GM18870 (cell line): ENCODE data around the gene CAB39.
"Not testable (repeated sequence)": the region's sequence is repeated elsewhere in the genome, so short reads cannot be mapped to it uniquely, and the experiment has no call there.

Experiments used
- ATAC-seq: cut with Tn5 transposase; IDR thresholded peaks from one replicate; pipeline ENCODE4 v1.9.1; 2021; ENCODE audit warnings: moderate library complexity; ENCODE audit not compliant: unreplicated experiment

Gene CAB39

GRCh38 chr2:230682546-230682945 lies 30.1 kb upstream of the CAB39 start:
- no peak for ATAC-seq

- ATAC-seq: no peak
These were observed 28.1 kb upstream of the CAB39 start for GRCh38 chr2:230684270-230685168.

DNA sequence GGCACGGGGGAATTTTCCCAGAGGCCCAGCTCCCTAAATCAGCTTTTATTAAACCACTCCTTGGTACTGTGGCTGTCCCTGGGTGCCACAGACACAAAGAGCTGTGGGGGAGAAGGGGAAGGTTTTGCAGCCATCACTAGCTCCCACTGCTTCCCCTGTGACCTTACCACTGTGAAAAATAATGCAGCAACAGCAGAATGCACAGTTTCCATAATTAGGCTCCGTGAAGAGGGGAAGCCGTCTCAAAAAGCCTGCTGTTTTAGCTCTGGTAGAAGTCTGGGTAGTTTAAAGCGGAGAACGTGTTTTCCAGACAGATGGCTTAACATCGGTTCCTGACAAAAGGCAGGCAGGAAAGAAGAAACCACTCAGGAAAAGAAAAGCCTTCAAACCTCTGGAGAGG lies 27.5 kb upstream of the CAB39 start:
- ATAC-seq: no peak

GRCh38 chr2:230687498-230687897 lies 25.1 kb upstream of the CAB39 start:
- ATAC-seq: no peak

GRCh38 chr2:230688490-230688889 lies 24.2 kb upstream of the CAB39 start:
- no peak for ATAC-seq

GRCh38 chr2:230690439-230690838 lies 22.2 kb upstream of the CAB39 start:
- ATAC-seq: no peak

DNA sequence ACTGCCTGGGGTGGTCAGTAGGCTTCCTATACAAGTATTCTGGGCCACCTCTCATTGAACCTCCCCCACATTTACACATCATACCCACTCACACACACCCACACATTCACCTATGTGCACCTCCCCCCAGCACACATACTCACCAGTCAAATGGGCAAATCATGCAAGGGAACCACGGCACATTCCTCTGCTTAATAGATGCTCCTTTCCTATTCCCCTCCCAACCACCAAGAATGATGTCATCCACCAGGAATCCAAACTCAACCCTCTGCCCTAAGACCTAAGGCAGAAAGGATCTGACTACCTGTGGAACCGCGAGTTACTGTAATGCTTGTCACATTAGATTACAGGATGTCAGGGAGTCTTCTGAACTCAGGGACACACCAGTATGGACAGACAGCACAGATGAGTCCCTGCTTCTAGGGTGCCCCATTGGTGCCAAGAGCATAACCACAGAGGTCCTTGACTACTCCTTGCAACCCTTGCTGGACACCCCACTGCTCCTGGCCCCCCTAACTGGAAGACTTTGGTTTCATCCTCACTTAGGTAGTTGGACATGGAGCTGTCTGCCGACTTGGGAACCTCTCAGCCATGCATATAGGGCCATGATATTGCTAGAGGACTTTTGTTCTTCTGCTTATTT lies 21.5 kb upstream of the CAB39 start:
- no peak for ATAC-seq

DNA sequence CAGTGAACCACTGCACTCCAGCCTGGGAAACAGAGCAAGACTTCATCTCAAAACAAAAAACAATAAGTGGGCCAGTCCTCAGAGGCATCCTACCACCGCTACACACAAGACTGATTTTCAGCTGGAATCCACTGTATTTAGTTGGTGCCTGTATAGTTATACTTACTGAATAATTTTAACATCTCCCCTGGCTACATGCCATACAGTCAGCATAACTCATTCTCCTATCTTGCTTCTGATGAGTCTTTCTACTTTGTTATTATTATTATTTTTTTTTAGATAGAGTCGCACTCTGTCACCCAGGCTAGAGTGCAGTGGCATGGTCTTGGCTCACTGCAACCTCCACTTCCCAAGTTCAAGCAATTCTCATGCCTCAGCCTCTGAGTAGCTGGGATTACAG lies 19.9 kb upstream of the CAB39 start:
- ATAC-seq: no peak

DNA sequence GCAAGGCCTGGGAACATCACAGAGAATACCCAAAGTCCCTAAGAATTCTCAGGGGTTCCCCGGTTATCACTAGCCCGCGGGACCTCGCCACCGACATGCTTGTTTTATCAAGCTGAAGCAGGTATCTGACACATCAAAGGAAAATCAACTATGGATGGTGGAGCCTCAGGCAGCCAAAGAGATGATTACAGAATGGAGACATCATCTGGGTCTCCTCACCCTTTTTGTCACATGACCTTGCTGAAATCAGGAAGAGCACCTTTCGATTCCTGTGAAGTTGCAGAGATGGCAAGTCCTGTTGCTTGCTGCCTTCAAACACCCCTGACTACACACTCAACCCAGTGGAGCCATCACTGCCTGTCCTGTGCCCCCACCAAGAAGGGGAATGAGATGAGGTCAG lies 19.2 kb upstream of the CAB39 start:
- ATAC-seq: no peak

- no peak for ATAC-seq
These were observed 18.4 kb upstream of the CAB39 start for GRCh38 chr2:230694241-230694640.

DNA sequence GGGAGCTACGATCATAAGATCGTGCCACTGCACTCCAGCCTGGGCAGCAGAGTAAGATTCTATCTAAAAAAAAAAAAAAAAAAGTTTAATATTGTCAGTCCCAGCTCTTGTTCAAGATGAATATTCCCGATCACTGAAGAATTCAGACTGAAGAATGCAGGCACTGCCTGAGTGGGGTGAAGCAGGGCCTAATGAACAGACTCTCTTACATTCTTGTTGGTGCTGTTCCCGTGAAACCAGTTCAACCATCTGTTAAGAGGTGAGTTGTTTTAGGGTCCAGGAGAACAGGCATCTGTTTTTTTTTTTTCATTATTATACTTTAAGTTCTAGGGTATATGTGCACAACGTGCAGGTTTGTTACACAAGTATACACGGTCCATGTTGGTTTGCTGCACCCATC lies 17.1 kb upstream of the CAB39 start:
- no peak for ATAC-seq

GRCh38 chr2:230696670-230697069 lies 16.0 kb upstream of the CAB39 start:
- no peak for ATAC-seq

- ATAC-seq: no peak
These were observed 15.0 kb upstream of the CAB39 start for GRCh38 chr2:230697676-230698075.

DNA sequence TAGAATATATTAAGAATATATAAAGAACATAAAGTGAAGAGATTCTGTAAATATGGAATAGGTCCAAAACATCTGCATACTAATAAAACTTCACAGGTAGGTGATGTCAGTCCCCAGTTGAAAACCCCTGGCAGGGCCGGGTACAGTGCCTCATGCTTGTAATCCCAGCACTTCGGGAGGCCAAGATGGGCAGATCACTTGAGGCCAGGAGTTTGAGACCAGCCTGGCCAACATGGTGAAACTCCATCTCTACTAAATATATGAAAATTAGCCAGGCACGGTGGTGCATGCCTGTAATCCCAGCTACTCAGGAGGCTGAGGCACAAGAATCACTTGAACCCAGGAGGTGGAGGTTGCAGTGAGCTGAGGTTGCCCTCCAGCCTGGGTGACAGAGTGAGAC lies 13.9 kb upstream of the CAB39 start:
- ATAC-seq: not testable (repeated sequence)

GRCh38 chr2:230700447-230700846 lies 12.2 kb upstream of the CAB39 start:
- no peak for ATAC-seq

- no peak for ATAC-seq
These were observed 11.3 kb upstream of the CAB39 start for GRCh38 chr2:230701308-230701707.

DNA sequence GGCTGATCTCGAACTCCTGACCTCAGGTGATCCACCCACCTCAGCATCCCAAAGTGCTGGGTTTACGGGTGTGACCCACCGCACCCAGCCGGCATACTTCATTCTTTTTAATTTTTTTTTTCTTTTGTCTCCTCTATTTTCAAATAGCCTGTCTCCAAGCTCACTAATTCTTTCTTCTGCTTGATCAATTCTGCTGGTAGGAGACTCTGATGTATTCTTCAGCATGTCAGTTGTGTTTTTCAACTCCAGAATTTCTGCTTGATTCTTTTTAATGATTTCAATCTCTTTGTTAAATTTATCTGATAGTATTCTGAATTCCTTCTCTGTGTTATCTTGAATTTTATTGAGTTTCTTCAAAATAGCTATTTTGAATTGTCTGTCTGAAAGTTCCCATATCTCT lies 10.2 kb upstream of the CAB39 start:
- ATAC-seq: not testable (repeated sequence)

GRCh38 chr2:230703514-230703913 lies 9.1 kb upstream of the CAB39 start:
- ATAC-seq: no peak

- ATAC-seq: no peak
These were observed 6.6 kb upstream of the CAB39 start for GRCh38 chr2:230706053-230706521.

DNA sequence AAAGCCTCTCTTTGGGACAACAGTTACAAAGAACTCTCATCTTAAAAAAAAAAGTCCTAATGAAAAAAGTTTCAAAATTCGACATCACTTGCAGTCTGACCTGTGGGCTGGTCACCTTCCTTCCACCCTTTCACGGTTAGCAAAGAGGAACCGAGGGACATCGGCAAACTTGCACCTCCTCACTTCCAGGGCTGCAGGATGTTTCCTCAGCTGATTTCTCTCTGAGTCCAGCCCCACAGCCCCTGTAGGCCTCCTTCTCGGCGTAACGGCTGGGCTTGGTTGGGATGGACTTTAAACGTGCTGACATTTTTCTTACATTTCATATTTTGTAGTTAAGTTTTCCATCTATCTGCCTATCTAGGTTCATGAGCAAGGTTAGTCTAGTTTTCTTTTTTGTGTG lies 5.7 kb upstream of the CAB39 start:
- no peak for ATAC-seq

- no peak for ATAC-seq
These were observed 4.4 kb upstream of the CAB39 start for GRCh38 chr2:230708204-230708603.

- no peak for ATAC-seq
These were observed 1.4 kb upstream of the CAB39 start for GRCh38 chr2:230711224-230711623.
